Fibroblast of lung (primary cell): ENCODE results near the gene LHFPL2. TPM values are rescaled to one million over a fixed set of nuclear protein-coding genes. Genes with fewer than 3 reads are reported as not detected.
"Not testable (repeated sequence)": the region's sequence is repeated elsewhere in the genome, so short reads cannot be mapped to it uniquely, and the experiment has no call there.

ENCODE experiments used
- DNase-seq, 2 donors: peaks; one replicate each; pipeline versions ENCODE4 v3.0.0 to v3.0.0-alpha.2; 2010; ENCODE audit warnings: low read depth in 2 of 2
- H2AFZ ChIP-seq: 2 replicates; pipeline ENCODE4 v1.5.1; 2012; ENCODE audit warnings: low read length, control low read depth, inconsistent platforms
- H3K27ac ChIP-seq: 2 replicates; pipeline ENCODE4 v1.5.1; 2011; ENCODE audit warnings: low read length, control low read depth; ENCODE audit not compliant: insufficient read depth
- H3K27me3 ChIP-seq: 2 replicates; pipeline ENCODE4 v1.5.1; 2011; ENCODE audit warnings: mild to moderate bottlenecking, low read length; ENCODE audit not compliant: control insufficient read depth, insufficient read depth
- H3K36me3 ChIP-seq: 2 replicates; pipeline ENCODE4 v1.5.1; 2011; ENCODE audit warnings: low read length; ENCODE audit not compliant: control insufficient read depth, insufficient read depth
- H3K4me1 ChIP-seq: 2 replicates; pipeline ENCODE4 v1.5.1; 2011; ENCODE audit warnings: low read length; ENCODE audit not compliant: control insufficient read depth, insufficient read depth; ENCODE audit errors: extremely low read depth
- H3K4me2 ChIP-seq: 2 replicates; pipeline ENCODE4 v1.5.1; 2011; ENCODE audit warnings: low read length, control low read depth; ENCODE audit not compliant: insufficient read depth; ENCODE audit errors: extremely low read depth
- H3K4me3 ChIP-seq, 4 experiments: fragments of 200-600 bp in 1 of 4; sonication (generic) in 1 of 4; replicated peaks in 1 of 4; 2 replicates each; pipeline ENCODE4 v1.5.1; 2011 to 2016; ENCODE audit warnings: low read length in 4 of 4, low read depth in 3 of 4, mild to moderate bottlenecking in 3 of 4, control low read depth in 2 of 4, inconsistent platforms in 1 of 4, mixed read lengths in 1 of 4; ENCODE audit not compliant: insufficient read depth in 1 of 4; ENCODE audit errors: control extremely low read depth in 1 of 4
- H3K79me2 ChIP-seq: 2 replicates; pipeline ENCODE4 v1.5.1; 2012; ENCODE audit warnings: mild to moderate bottlenecking, low read length, inconsistent platforms; ENCODE audit not compliant: control insufficient read depth, insufficient read depth
- H3K9ac ChIP-seq: 2 replicates; pipeline ENCODE4 v1.5.1; 2011; ENCODE audit warnings: mild to moderate bottlenecking, low read length, control low read depth; ENCODE audit not compliant: insufficient read depth
- H3K9me3 ChIP-seq: 2 replicates; pipeline ENCODE4 v1.5.1; 2012; ENCODE audit warnings: low read depth, low read length; ENCODE audit not compliant: control insufficient read depth, insufficient read depth
- H4K20me1 ChIP-seq: 2 replicates; pipeline ENCODE4 v1.5.1; 2011; ENCODE audit warnings: low read length; ENCODE audit not compliant: control insufficient read depth, insufficient read depth; ENCODE audit errors: extremely low read depth
- EZH2 ChIP-seq: IDR thresholded peaks from 2 replicates; pipeline ENCODE4 v1.5.1; 2012; ENCODE audit warnings: low read length, control low read depth, mild to moderate bottlenecking; ENCODE audit errors: missing control alignments
- polyA plus RNA-seq, 2 donors: library from polyadenylated mRNA; depleted of rRNA in 1 of 2; stranded (reverse) in 1 of 2; unstranded in 1 of 2; fragments of >200 nt; gene quantifications; 2 replicates each; pipeline ENCODE4 v1.2.1, GENCODE V29; 2011 to 2012; ENCODE audit warnings: missing spikeins in 1 of 2
- total RNA-seq: library from RNA; depleted of rRNA; stranded (reverse); fragments of >200 nt; gene quantifications from 2 replicates; pipeline ENCODE4 v1.2.1, GENCODE V29; 2014
- TF ChIP-seq, protein P1 (sequence below), 2 donors: IDR thresholded peaks in 1 of 2; conservative IDR thresholded peaks in 1 of 2; 1 replicate in 1 of 2; 2 replicates in 1 of 2; pipeline ENCODE4 v1.5.1; 2011 to 2012; ENCODE audit warnings: low read length in 2 of 2, control low read depth in 1 of 2, inconsistent platforms in 1 of 2, low read depth in 1 of 2, mild to moderate bottlenecking in 1 of 2

LHFPL2 gene
- total and polyA plus RNA-seq, 2 donors (not counting 1 experiment from before 2014, with no cell fraction given) = 13.7 to 51.4 TPM

DNA sequence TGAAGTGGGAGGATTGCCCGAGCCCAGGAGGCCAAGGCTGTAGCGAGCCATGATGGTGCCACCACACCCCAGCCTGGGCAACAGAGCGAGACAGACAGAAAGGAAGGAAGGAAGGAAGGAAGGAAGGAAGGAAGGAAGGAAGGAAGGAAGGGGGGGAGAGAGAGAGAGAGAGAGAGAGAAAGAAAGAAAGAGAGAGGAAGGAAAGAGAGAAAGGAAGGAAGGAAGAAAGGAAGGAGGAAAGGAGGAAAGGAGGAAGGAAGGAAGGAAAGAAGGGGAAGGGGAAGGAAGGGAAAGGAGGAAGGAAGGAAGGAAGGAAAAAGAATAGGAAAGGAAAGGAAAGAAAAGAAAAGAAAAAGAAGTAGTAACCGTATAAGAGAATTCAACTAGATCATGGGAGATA is 20.8 kb upstream of the LHFPL2 start:
- H3K9me3 ChIP-seq = no peaks in the 10 kb centered on the region
- H4K20me1 ChIP-seq = no peaks in the 10 kb centered on the region
- no peaks in the 10 kb centered on the region for H3K79me2 ChIP-seq
- H2AFZ ChIP-seq = no peak overlapping the region
- no peak for TF ChIP-seq EZH2
- TF ChIP-seq, protein P1, sequence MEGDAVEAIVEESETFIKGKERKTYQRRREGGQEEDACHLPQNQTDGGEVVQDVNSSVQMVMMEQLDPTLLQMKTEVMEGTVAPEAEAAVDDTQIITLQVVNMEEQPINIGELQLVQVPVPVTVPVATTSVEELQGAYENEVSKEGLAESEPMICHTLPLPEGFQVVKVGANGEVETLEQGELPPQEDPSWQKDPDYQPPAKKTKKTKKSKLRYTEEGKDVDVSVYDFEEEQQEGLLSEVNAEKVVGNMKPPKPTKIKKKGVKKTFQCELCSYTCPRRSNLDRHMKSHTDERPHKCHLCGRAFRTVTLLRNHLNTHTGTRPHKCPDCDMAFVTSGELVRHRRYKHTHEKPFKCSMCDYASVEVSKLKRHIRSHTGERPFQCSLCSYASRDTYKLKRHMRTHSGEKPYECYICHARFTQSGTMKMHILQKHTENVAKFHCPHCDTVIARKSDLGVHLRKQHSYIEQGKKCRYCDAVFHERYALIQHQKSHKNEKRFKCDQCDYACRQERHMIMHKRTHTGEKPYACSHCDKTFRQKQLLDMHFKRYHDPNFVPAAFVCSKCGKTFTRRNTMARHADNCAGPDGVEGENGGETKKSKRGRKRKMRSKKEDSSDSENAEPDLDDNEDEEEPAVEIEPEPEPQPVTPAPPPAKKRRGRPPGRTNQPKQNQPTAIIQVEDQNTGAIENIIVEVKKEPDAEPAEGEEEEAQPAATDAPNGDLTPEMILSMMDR (conservative IDR thresholded peaks at IDR 0.05 in 1 of 2, IDR thresholded peaks at IDR 0.05 in 1 of 2; ENCODE audit: low read depth in 1 of 2, low read length in 2 of 2) = no peak
- no peak overlapping the region for H3K27ac ChIP-seq
- no peak for DNase-seq
- no peak overlapping the region for H3K4me3 ChIP-seq
- H3K9ac ChIP-seq = no peak overlapping the region
- H3K4me2 ChIP-seq = no peak overlapping the region
- H3K27me3 ChIP-seq = no peaks in the 10 kb centered on the region
- no peaks in the 10 kb centered on the region for H3K4me1 ChIP-seq
- H3K36me3 ChIP-seq = no peaks in the 10 kb centered on the region

DNA sequence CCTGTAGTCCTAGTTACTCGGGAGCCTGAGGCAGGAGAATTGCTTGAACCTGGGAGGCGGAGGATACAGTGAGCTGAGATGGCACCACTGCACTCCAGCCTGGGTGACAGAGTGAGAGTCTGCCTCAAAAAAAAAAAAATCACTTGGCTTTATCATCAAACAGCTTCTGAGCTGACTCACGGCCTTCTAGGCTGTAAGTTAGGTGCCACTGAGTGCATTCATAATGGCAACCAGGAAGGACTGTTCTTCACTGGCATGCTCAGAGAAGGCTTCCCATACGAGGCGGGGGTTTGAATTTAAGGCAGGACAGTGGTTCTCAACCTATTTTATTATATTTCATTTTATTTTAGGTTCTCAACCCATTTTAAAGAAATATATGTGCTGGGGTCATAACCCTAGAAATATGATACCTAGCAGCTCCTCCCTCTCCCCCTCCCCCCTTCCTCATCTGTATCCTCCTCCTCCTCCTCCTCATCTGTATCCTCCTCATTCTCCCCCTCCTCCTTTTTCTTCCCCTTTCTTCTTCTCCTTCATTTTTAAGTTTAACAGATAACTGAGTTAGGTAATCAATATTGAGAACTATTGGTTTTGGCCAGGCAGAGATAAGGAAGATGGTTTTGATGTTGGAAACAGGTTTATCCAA is 19.0 kb upstream of the LHFPL2 start:
- no peak overlapping the region for H3K9ac ChIP-seq
- H3K27ac ChIP-seq = no peak overlapping the region
- H3K36me3 ChIP-seq = no peaks in the 10 kb centered on the region
- no peaks in the 10 kb centered on the region for H3K9me3 ChIP-seq
- H3K27me3 ChIP-seq = no peaks in the 10 kb centered on the region
- no peak for TF ChIP-seq EZH2
- TF ChIP-seq, protein P1 (conservative IDR thresholded peaks at IDR 0.05 in 1 of 2, IDR thresholded peaks at IDR 0.05 in 1 of 2; ENCODE audit: low read depth in 1 of 2, low read length in 2 of 2) = no peak
- H2AFZ ChIP-seq = no peak overlapping the region
- H3K4me3 ChIP-seq = no peak overlapping the region
- H4K20me1 ChIP-seq = no peaks in the 10 kb centered on the region
- no peaks in the 10 kb centered on the region for H3K4me1 ChIP-seq
- peak in 1 of 2 donors; percentile 37 for DNase-seq
- no peaks in the 10 kb centered on the region for H3K79me2 ChIP-seq
- H3K4me2 ChIP-seq = no peak overlapping the region

DNA sequence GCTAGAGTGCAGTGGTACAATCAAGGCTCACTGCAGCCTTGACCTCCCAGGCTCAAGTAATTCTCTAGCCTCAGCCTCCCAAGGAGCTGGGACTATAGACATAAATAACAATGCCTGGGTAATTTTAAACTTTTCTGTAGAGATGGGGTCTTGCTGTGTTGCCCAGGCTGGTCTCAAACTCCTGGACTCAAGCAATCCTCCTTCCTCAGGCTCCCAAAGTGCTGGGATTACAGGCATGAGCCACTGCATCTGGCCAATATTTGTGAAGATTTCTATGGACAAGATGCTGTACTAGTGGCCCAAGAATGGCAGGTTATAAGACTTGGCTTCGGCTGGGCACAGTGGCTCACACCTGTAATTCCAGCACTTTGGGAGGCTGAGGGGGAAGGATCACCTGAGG is 18.4 kb upstream of the LHFPL2 start:
- not testable (repeated sequence) for H3K9me3 ChIP-seq, H4K20me1 ChIP-seq, DNase-seq, H3K27me3 ChIP-seq, H2AFZ ChIP-seq, H3K27ac ChIP-seq, H3K79me2 ChIP-seq, H3K4me2 ChIP-seq, H3K4me1 ChIP-seq, H3K4me3 ChIP-seq, H3K9ac ChIP-seq, H3K36me3 ChIP-seq
